Activated naive CD4-positive, alpha-beta T cell treated with anti-CD3 and anti-CD28 coated beads for 36 hours (primary cell): ENCODE measurements around the gene KPNA3. TPM values are rescaled to one million over a fixed set of nuclear protein-coding genes. Genes with fewer than 3 reads are reported as not detected.

Experiments
- CTCF ChIA-PET: fragments of 350-600 bp; sonication (Branson Sonifier 250); formaldehyde crosslinking; loops from one replicate; lab custom pipeline; 2021; ENCODE audit warnings: antibody characterized with exemption; lab: Charles Lee
- DNase-seq: peaks from one replicate; pipeline ENCODE4 v3.0.0-alpha.2; 2020
- H3K27ac Mint-ChIP-seq: one replicate; pipeline ENCODE4 v1.8.0; 2021; ENCODE audit warnings: mild to moderate bottlenecking, mixed read lengths
- H3K27me3 Mint-ChIP-seq: one replicate; pipeline ENCODE4 v1.8.0; 2021; ENCODE audit warnings: low read depth, mixed read lengths
- H3K36me3 Mint-ChIP-seq: one replicate; pipeline ENCODE4 v1.8.0; 2021; ENCODE audit warnings: low read depth, mixed read lengths
- H3K4me1 Mint-ChIP-seq: one replicate; pipeline ENCODE4 v1.8.0; 2021; ENCODE audit warnings: low read depth, mixed read lengths
- H3K4me3 Mint-ChIP-seq: one replicate; pipeline ENCODE4 v1.8.0; 2021; ENCODE audit warnings: mild to moderate bottlenecking, moderate library complexity, mixed read lengths
- H3K9me3 Mint-ChIP-seq: one replicate; pipeline ENCODE4 v1.8.0; 2021; ENCODE audit warnings: mixed read lengths
- intact Hi-C: fragments of 100-400 bp; cut with micrococcal nuclease; formaldehyde crosslinking; loops from one replicate; pipeline ENCODE4 v1.15.1; 2023
- total RNA-seq, 2 experiments: library from RNA; stranded (reverse); gene quantifications; one replicate each; pipeline ENCODE4 v1.2.3, GENCODE V29; 2021

KPNA3 gene
- total RNA-seq, 2 experiments from 2014 or later: 47.9 to 50.7 TPM

DNA sequence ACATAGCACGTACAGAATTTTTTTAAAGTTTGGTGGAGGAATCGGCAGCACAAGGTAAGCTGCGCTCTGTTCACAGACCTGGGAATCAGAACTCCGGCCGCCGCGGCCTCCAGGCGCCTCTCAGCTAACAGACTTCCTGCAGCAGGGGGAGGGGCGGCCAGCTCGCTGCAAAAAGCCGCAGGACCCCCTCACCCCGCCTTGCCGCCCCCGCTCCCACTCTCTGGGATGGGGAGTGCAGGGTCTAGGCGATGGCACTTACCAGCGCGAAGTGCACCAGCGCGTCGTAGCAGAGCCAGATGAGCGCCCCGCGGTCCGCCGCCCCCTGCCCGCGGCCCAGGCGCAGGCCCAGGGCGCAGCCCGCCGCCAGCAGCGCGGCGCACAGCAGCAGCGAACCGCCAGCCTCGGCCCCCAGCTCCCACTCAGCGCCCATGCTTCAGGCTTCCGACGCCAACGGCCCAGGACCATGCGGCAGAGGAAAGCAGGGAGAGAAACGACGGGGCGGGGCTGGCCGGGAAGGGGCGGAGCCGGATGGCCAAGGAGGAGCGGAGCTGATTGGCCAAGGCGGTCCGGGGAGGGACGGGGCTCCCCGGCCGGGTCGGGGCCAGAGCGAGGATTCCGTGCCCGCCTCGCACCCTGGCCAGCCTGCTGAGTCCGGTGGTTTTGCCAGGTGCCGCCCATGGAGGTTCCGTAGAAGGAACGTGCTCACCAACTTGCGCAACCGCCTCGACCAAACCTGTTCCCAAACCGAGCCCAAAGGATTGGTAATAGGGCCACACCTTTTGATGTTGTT, 101.3 kb downstream of the KPNA3 start, which contains the start of gene EBPL:
Gene EBPL, minus strand, starts transcription at position 492 of the 790 bp plus-strand sequence. Its CDS starts 62 bp downstream, at position 430.
- peaks cover 18% of the 10 kb centered on the region for H3K36me3 Mint-ChIP-seq
- intact Hi-C loops: loop anchor here (1.0 to 5.0 kb wide), 6 partner anchors 8 to 444 kb away; partner anchors contain the start of genes CAB39L, CDADC1, PHF11 and SETDB2
- H3K9me3 Mint-ChIP-seq: no peaks in the 10 kb centered on the region
- peaks cover 35% of the 10 kb centered on the region for H3K4me1 Mint-ChIP-seq
- peak; percentile 94 for DNase-seq
- CTCF ChIA-PET: interaction anchor here (0.9 to 1.8 kb wide), 5 partner anchors 14 to 245 kb away, joined by 3 to 8 read pairs (median 4); partner anchors contain the start of genes KPNA3 and SPRYD7
- H3K27me3 Mint-ChIP-seq: no peaks in the 10 kb centered on the region
- H3K27ac Mint-ChIP-seq: peak within 1 kb of the TSS; percentile 80
- H3K4me3 Mint-ChIP-seq: peak within 1 kb of the TSS; percentile 86

- peaks cover 35% of the 10 kb centered on the region for H3K4me1 Mint-ChIP-seq
- peaks cover 22% of the 10 kb centered on the region for H3K36me3 Mint-ChIP-seq
- H3K4me3 Mint-ChIP-seq: peak overlapping the region; percentile 86
- H3K27me3 Mint-ChIP-seq: no peaks in the 10 kb centered on the region
- CTCF ChIA-PET: interaction anchor here (0.9 to 1.8 kb wide), 5 partner anchors 13 to 246 kb away, joined by 3 to 8 read pairs (median 4); partner anchors contain the start of genes KPNA3 and SPRYD7
- H3K27ac Mint-ChIP-seq: peak overlapping the region; percentile 80
- DNase-seq: no peak
- H3K9me3 Mint-ChIP-seq: no peaks in the 10 kb centered on the region
- intact Hi-C loops: loop anchor here (2.0 to 5.0 kb wide), 3 partner anchors 193 to 444 kb away; partner anchors contain the start of genes CAB39L, CDADC1, PHF11 and SETDB2
Observed at GRCh38 chr13:49690133-49690994, 102.1 kb downstream of the KPNA3 start.

DNA sequence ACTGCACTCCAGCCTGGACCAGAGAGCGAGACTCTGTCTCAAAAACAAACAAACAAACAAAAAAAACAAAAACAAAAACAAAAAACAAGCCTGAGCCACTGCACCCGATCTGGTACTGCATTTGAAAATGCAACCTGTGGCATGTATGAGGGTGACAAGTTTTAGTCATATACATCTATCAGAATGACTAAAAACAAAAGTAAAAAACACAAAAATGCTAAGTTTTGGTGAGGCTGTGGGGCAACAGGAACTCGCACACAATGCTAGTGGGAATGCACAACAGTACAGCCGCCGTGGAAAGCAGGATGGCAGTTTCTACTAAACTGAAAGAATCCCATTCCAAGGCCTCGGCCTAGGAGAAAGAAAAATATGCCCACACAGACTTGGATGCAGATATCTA, 109.0 kb downstream of the KPNA3 start:
- CTCF ChIA-PET: no interaction called here
- intact Hi-C loops: loop anchor here (1.0 kb wide), 1 partner anchor 8 kb away; the partner anchor contains the start of gene EBPL
- DNase-seq: peak; percentile 51
- Mint-ChIP-seq H3K27ac (no peak overlapping the region), H3K36me3 (peaks cover 26% of the 10 kb centered on the region), H3K4me3 (no peak overlapping the region), H3K27me3 (no peaks in the 10 kb centered on the region), H3K4me1 (peaks cover 34% of the 10 kb centered on the region), H3K9me3 (no peaks in the 10 kb centered on the region)

GRCh38 chr13:49681842-49682435, 110.5 kb downstream of the KPNA3 start:
- CTCF ChIA-PET: interaction anchor here (0.8 kb wide), 1 partner anchor 10 kb away, joined by 3 read pairs; no protein-coding TSS in a partner anchor
- intact Hi-C loops: no loop called here
- H3K27me3 Mint-ChIP-seq: no peaks in the 10 kb centered on the region
- no peak overlapping the region for H3K27ac Mint-ChIP-seq
- DNase-seq: no peak
- peaks cover 24% of the 10 kb centered on the region for H3K4me1 Mint-ChIP-seq
- no peak overlapping the region for H3K4me3 Mint-ChIP-seq
- H3K36me3 Mint-ChIP-seq: peaks cover 25% of the 10 kb centered on the region
- H3K9me3 Mint-ChIP-seq: no peaks in the 10 kb centered on the region

- intact Hi-C loops: loop anchor here (1.0 kb wide), 1 partner anchor 169 kb away; no protein-coding TSS in a partner anchor
- no peaks in the 10 kb centered on the region for H3K27me3 Mint-ChIP-seq
- H3K9me3 Mint-ChIP-seq: no peaks in the 10 kb centered on the region
- CTCF ChIA-PET: interaction anchor here (0.9 kb wide), 1 partner anchor 169 kb away, joined by 3 read pairs; no protein-coding TSS in a partner anchor
- peak; percentile 43 for DNase-seq
- peaks cover 16% of the 10 kb centered on the region for H3K36me3 Mint-ChIP-seq
- no peak overlapping the region for H3K27ac Mint-ChIP-seq
- H3K4me1 Mint-ChIP-seq: peaks cover 19% of the 10 kb centered on the region
- H3K4me3 Mint-ChIP-seq: no peak overlapping the region
Observed at GRCh38 chr13:49679246-49679645, 113.2 kb downstream of the KPNA3 start.

DNA sequence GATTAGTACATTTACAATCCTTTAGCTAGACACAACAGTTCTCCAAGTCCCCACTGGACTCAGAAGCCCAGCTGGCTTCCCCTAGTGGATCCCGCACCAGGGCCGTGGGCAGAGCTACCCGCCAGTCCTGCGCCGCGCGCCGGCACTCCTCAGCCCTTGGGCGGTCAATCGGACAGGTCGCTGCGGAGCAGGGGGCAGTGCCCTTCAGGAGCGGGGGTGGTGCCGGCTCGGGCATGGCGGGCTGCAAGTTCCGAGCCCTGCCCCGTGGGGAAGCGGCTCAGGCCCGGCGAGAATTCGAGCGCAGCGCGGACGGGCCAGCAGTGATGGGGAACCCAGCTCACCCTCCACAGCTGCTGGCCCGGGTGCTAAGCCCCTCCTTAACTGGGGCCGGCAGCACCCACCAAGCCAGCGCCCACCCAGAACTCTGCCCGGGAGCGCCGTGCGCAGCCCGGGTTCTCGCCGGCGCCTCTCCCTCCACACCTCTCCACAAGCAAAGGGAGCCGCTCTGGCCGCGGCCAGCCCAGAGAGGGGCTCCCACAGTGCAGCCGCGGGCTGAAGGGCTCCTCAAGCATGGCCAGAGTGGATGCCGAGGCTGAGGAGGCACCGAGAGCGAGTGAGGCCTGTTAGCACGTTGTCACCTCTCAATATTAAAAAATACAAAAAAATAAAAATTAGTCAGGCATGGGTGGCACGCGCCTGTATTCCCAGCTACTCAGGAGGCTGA, 114.1 kb downstream of the KPNA3 start:
- Mint-ChIP-seq H3K9me3 (no peaks in the 10 kb centered on the region), H3K27ac (no peak overlapping the region), H3K4me3 (no peak overlapping the region), H3K36me3 (peaks cover 14% of the 10 kb centered on the region), H3K4me1 (peaks cover 12% of the 10 kb centered on the region), H3K27me3 (no peaks in the 10 kb centered on the region)
- intact Hi-C loops: no loop called here
- CTCF ChIA-PET: interaction anchor here (0.9 kb wide), 2 partner anchors 38 to 170 kb away, joined by 3 read pairs; no protein-coding TSS in a partner anchor
- no peak for DNase-seq

DNA sequence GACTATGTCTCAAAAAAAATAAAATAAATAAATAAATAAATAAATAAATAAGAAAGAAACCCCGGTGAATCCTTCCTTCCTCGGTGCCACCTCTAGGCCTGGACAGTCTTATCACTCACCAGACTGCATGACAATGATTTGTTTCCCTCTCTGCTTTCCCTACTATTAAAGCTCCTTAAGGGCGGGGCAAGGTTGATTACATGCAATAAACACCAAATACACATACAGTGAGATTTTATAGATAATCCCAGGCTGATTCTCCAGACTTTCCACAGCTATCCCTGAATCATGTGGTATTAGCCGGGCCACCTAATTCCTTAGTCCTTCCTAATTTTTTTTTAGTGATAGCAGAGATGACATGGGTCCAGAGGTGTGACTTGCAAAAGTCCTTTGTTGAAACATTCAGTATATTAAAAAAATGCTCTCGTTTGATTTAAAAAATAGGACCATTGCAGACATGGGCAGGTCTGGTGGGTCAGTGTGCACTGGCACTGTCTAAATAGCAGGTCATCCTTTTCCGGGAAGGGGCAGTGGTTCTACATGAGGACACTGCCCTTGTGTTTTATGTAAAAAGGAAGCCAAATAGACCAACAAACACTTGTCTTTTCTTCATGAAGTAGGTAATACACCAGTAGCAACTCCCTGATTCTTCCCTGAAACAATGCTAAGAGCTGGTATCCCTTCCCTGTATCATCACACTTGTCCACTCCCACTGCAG, 115.7 kb downstream of the KPNA3 start:
- CTCF ChIA-PET: interaction anchor here (1.2 to 1.6 kb wide), 2 partner anchors 14 to 171 kb away, joined by 3 to 5 read pairs; partner anchors contain the start of gene EBPL
- no peaks in the 10 kb centered on the region for H3K27me3 Mint-ChIP-seq
- DNase-seq: no peak
- H3K27ac Mint-ChIP-seq: no peak overlapping the region
- H3K4me3 Mint-ChIP-seq: no peak overlapping the region
- peaks cover 14% of the 10 kb centered on the region for H3K36me3 Mint-ChIP-seq
- H3K4me1 Mint-ChIP-seq: peaks cover 3% of the 10 kb centered on the region
- H3K9me3 Mint-ChIP-seq: no peaks in the 10 kb centered on the region
- intact Hi-C loops: no loop called here

DNA sequence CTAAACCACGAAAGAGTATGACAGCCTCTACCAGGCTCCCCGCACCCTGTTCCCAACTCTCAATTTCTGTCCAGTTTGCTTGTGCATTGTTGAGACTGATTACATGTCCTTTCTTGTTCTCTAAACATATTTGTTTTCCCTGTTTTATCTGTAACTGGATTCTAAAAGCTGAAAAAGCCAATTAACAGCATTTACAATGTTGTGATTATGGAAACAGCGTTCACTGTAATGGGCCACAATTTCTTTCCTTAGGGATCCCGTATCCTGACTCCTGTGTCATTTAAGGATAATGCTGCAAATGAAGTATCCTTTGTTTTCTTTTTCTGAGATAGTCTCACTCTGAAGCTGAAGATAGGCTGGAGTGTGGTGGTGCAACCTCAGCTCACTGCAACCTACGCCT, 121.7 kb downstream of the KPNA3 start:
- H3K36me3 Mint-ChIP-seq: peaks cover 14% of the 10 kb centered on the region
- no peak for DNase-seq
- H3K9me3 Mint-ChIP-seq: no peaks in the 10 kb centered on the region
- H3K27ac Mint-ChIP-seq: no peak overlapping the region
- H3K4me1 Mint-ChIP-seq: no peaks in the 10 kb centered on the region
- intact Hi-C loops: no loop called here
- CTCF ChIA-PET: interaction anchor here (0.6 to 1.7 kb wide), 6 partner anchors 17 to 176 kb away, joined by 3 to 5 read pairs (median 4); no protein-coding TSS in a partner anchor
- no peaks in the 10 kb centered on the region for H3K27me3 Mint-ChIP-seq
- H3K4me3 Mint-ChIP-seq: no peak overlapping the region

DNA sequence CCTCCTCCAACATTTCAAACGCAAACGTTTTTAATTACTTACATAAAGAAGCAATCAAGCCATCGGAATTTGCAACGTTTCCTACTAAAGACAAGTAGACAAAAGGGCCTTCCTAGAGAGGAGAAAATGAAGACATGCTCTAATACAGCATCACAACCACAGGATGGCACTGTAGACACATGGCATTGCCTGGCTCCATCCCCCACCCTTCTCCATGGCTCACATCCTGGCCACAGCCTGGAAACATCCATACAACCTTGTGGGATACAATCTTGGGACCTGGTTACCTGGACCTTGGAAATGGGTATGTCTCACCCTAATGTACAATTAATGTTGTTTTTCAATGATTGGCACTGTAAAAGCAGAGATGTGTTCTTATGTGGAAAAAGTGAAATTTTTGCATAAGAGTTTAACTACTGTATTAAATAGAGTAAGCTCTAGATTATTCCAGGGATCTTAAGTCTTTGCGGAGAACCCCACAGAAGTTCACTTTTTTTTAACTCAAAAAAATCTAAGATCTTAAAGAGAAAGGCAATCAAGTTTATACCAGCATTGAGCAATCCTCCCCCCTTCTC, 122.7 kb downstream of the KPNA3 start:
- CTCF ChIA-PET: interaction anchor here (0.5 to 1.7 kb wide), 7 partner anchors 16 to 412 kb away, joined by 3 to 5 read pairs (median 3); no protein-coding TSS in a partner anchor
- Mint-ChIP-seq H3K9me3 (no peaks in the 10 kb centered on the region), H3K4me3 (no peak overlapping the region), H3K4me1 (no peaks in the 10 kb centered on the region), H3K27me3 (no peaks in the 10 kb centered on the region), H3K36me3 (peaks cover 17% of the 10 kb centered on the region), H3K27ac (no peak overlapping the region)
- intact Hi-C loops: loop anchor here (1.0 to 5.0 kb wide), 2 partner anchors 178 to 267 kb away; partner anchors contain the start of gene SPRYD7
- DNase-seq: peak; percentile 53

DNA sequence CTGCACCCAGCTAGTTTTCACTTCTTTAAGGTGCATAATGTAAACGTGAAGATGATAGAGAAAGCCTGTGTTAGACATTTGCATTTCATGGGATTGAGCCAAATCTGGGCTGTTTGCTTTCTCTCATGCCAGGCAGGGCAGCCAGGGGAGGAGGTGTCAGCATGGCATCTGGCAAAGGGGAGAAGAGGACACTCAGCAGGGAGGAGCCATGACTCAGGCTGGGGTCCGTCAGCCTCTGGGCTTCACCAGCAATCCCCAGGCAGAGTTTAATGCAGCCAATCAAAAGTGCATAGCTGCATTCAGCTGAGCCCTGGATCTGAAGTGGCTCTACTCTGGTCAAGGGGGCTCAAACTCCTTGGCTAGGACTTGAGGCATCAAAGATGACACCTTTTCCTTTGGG, 124.7 kb downstream of the KPNA3 start:
- CTCF ChIA-PET: no interaction called here
- intact Hi-C loops: loop anchor here (5.0 kb wide), 1 partner anchor 270 kb away; the partner anchor contains the start of gene SPRYD7
- Mint-ChIP-seq H3K27me3 (no peaks in the 10 kb centered on the region), H3K27ac (no peak overlapping the region), H3K36me3 (peaks cover 18% of the 10 kb centered on the region), H3K9me3 (no peaks in the 10 kb centered on the region), H3K4me1 (no peaks in the 10 kb centered on the region), H3K4me3 (no peak overlapping the region)
- DNase-seq: no peak
